RWPE2 (cell line): ENCODE measurements around the gene AGK.

Experiments
- ATAC-seq: fragments of 200-7000 bp; cut with Tn5 transposase; 3 replicates; pipeline ENCODE4 v1.9.1; 2021; ENCODE audit warnings: low read depth
- DNase-seq: peaks from one replicate; pipeline ENCODE4 v3.0.0-alpha.2; 2020; ENCODE audit warnings: low spot score
- H3K27ac ChIP-seq: fragments of 450-650 bp; 2 replicates; pipeline ENCODE4 v1.5.1; 2017; ENCODE audit warnings: mild to moderate bottlenecking; ENCODE audit not compliant: poor library complexity, severe bottlenecking
- H3K27me3 ChIP-seq: fragments of 250-450 bp; sonication (Bioruptor Pico); 2 replicates; pipeline ENCODE4 v1.5.1; 2021; ENCODE audit warnings: mild to moderate bottlenecking, moderate library complexity; ENCODE audit not compliant: insufficient read depth, poor library complexity, severe bottlenecking
- H3K36me3 ChIP-seq: fragments of 250-450 bp; sonication (Bioruptor Pico); 2 replicates; pipeline ENCODE4 v1.5.1; 2020; ENCODE audit warnings: low read depth, mild to moderate bottlenecking, moderate library complexity
- H3K4me1 ChIP-seq: fragments of 250-450 bp; sonication (Bioruptor Pico); 2 replicates; pipeline ENCODE4 v1.5.1; 2021; ENCODE audit warnings: mild to moderate bottlenecking, moderate library complexity; ENCODE audit not compliant: insufficient read depth, poor library complexity, severe bottlenecking
- H3K4me3 ChIP-seq: fragments of 250-450 bp; sonication (Bioruptor Pico); 2 replicates; pipeline ENCODE4 v1.5.1; 2021; ENCODE audit warnings: mild to moderate bottlenecking, moderate library complexity; ENCODE audit not compliant: severe bottlenecking
- H3K9me3 ChIP-seq: fragments of 250-450 bp; sonication (Bioruptor Pico); 2 replicates; pipeline ENCODE4 v1.5.1; 2021; ENCODE audit warnings: mild to moderate bottlenecking, moderate library complexity; ENCODE audit not compliant: severe bottlenecking
- CTCF ChIP-seq: fragments of 450-650 bp; IDR thresholded peaks from one replicate; pipeline ENCODE4 v1.5.1; 2017; ENCODE audit warnings: mild to moderate bottlenecking, moderate library complexity; ENCODE audit not compliant: poor library complexity, severe bottlenecking

Gene AGK

DNA sequence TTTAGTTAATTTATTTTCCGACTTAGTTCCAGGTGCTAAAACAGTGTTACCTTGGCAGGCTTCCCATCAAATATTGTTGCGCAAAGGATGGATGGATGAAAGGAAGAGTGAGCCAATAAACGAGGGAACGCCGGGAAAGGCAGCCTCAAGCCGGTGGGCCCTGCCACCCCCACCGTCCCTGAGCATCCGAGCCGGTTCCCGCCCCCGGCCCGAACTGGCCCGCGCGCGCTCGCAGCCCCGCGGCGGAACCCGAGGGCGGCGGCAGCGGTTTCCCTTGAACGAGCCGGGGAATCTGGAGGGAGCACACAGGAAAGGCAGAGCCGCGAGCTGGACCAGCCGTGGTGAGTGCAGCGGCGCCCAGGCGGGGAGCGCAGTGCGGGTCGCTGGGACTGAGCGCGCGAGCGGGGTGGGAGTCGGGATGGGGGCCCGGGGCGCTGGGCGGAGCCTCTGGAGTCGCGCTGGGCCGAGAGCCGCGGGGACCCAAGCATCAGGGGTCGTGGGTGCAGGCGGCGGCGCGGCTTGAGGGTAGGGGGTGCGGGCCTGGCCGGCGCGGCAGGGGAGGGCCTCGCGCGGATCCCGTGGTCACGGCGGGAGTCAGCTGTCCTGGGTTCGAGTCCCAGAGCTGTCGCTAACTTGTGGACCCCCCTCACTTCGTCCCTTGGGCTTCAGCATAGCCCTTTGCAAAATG, at the start of gene AGK:
TSS of gene AGK (plus strand) at position 317 of the 688 bp plus-strand sequence. CDS start 4,057 bp downstream, outside the sequence.
- H3K36me3 ChIP-seq: peaks cover 18% of the 10 kb centered on the region; the same call in 1 of the 2 replicates
- peaks cover 4% of the 10 kb centered on the region for H3K4me1 ChIP-seq
- H3K9me3 ChIP-seq: no peaks in the 10 kb centered on the region
- DNase-seq (peak; percentile 70), ATAC-seq (peak; percentile 97)
- peak within 1 kb of the TSS; percentile 94 for H3K4me3 ChIP-seq
- H3K27me3 ChIP-seq: no peaks in the 10 kb centered on the region
- no peak for TF ChIP-seq CTCF
- no peak within 1 kb of the TSS for H3K27ac ChIP-seq

GRCh38 chr7:141501451-141501850, 49.8 kb upstream of the AGK start:
- ATAC-seq (no peak), DNase-seq (no peak)
- H3K27me3 ChIP-seq: no peaks in the 10 kb centered on the region
- TF ChIP-seq CTCF: no peak
- no peak overlapping the region for H3K4me3 ChIP-seq
- no peaks in the 10 kb centered on the region for H3K9me3 ChIP-seq
- H3K27ac ChIP-seq: no peak overlapping the region
- no peaks in the 10 kb centered on the region for H3K36me3 ChIP-seq
- no peaks in the 10 kb centered on the region for H3K4me1 ChIP-seq

- DNase-seq (no peak), ATAC-seq (peak; percentile 19; the same call in 1 of the 3 replicates)
- Histone ChIP-seq H3K36me3 (no peaks in the 10 kb centered on the region), H3K27ac (no peak overlapping the region), H3K9me3 (no peaks in the 10 kb centered on the region), H3K4me3 (no peak overlapping the region), H3K4me1 (no peaks in the 10 kb centered on the region), H3K27me3 (peaks cover 17% of the 10 kb centered on the region)
- no peak for TF ChIP-seq CTCF
Measured at GRCh38 chr7:141511316-141511675, 39.9 kb upstream of the AGK start.

- TF ChIP-seq CTCF: no peak
- Histone ChIP-seq H3K9me3 (no peaks in the 10 kb centered on the region), H3K27ac (no peak overlapping the region), H3K27me3 (peaks cover 17% of the 10 kb centered on the region), H3K4me1 (no peaks in the 10 kb centered on the region), H3K36me3 (no peaks in the 10 kb centered on the region), H3K4me3 (no peak overlapping the region)
- ATAC-seq (peak; percentile 44; the same call in 2 of the 3 replicates), DNase-seq (no peak)
Measured at GRCh38 chr7:141511676-141512396, 39.4 kb upstream of the AGK start.

- TF ChIP-seq CTCF: no peak
- Histone ChIP-seq H3K9me3 (no peaks in the 10 kb centered on the region), H3K4me3 (no peak overlapping the region), H3K27ac (no peak overlapping the region), H3K27me3 (peaks cover 17% of the 10 kb centered on the region), H3K4me1 (no peaks in the 10 kb centered on the region), H3K36me3 (no peaks in the 10 kb centered on the region)
- no peak for ATAC-seq
- DNase-seq: no peak
Measured at GRCh38 chr7:141512597-141512996, 38.6 kb upstream of the AGK start.
